ENCODE results near the gene KRT24.
"Not testable (repeated sequence)": the region's sequence is repeated elsewhere in the genome, so short reads cannot be mapped to it uniquely, and the experiment has no call there.

KRT24 gene

GRCh38 chr17:40703652-40704051, at the start of gene KRT24:
Gene KRT24, minus strand, starts transcription at chr17:40703752. Its CDS starts 59 bp downstream, at chr17:40703693.
- DNase-seq, result no peak

GRCh38 chr17:40751065-40751464, 47.5 kb upstream of the KRT24 start:
- DNase-seq, result no peak

GRCh38 chr17:40750391-40750790, 46.8 kb upstream of the KRT24 start:
- no peak for DNase-seq

DNA sequence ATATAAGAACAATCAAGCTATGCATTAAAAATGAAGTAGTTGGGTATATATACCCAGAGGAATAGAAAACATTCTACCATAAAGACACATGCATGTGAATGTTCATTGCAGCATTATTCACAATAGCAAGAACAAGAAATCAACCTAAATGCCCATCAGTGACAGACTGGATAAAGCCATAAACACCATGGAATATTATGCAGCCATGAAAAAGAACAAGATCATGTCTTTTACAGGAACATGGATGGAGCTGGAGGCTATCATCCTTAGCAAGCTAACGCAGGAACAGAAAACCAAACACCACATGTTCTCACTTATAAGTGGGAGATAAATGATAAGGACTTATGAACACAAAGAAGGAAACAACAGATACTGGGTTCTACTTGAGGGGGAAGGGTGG, 45.1 kb upstream of the KRT24 start:
- not testable (repeated sequence) for DNase-seq

GRCh38 chr17:40738553-40738952, 35.0 kb upstream of the KRT24 start:
- no peak for DNase-seq

DNA sequence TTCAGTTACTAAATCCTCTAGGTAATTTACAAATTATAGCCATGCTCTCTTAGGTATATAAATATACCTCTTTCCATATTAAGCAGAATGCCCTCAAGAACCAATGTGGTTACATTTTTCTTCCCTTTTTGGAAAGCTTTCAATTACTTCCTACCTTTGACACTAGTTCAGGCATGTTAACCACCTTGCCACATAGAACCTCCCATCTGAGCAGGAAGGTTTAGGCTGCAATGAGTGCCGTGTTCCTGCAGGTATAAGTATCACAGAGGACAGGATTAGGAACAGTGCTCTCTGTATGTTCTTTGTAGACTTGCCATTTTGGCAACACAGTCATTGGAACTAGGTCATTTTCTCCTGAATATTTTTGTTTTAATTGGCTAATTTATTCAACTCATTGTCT, 31.5 kb upstream of the KRT24 start:
- no peak for DNase-seq

GRCh38 chr17:40734018-40734417, 30.5 kb upstream of the KRT24 start:
- no peak for DNase-seq

DNA sequence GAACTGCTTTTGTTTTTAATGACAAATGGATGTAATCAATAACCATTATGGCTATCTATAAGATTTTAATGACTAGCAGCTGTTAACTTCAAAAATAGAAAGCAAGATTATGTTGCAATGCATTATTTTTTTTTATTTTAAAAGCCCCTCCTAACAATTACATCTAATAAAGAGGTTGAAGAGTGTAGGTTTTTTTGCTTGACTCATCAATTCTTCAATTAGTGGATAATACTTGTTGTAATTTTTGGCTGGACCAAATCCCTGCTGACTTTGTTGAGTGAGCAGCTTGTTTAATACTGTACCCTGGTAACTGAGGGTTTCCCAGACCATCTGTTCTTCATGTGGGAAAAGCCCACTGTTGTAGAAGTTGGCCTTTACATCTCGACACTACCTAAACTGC, 27.4 kb upstream of the KRT24 start:
- DNase-seq, result no peak

GRCh38 chr17:40727447-40728231, 24.1 kb upstream of the KRT24 start:
- no peak for DNase-seq

DNA sequence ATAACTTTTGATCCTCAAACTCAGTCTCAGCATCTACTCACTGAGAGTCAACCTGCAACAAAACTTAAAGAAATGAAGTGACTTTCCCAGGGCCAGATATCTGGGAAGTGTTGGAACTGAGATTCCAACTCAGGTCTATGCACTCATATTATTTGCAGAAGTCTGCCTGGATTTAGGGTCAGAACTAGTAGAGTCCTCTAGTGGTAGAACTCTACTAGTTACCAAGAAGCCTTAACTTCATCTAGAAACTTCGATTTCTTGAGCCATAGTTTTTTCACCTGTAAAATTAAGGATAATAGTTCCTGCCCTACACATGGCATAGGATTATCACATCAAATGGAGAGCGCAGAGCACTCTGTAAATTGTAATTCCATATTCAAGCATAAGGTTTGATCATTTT, 23.4 kb upstream of the KRT24 start:
- no peak for DNase-seq

GRCh38 chr17:40724656-40725055, 21.1 kb upstream of the KRT24 start:
- DNase-seq, result no peak

DNA sequence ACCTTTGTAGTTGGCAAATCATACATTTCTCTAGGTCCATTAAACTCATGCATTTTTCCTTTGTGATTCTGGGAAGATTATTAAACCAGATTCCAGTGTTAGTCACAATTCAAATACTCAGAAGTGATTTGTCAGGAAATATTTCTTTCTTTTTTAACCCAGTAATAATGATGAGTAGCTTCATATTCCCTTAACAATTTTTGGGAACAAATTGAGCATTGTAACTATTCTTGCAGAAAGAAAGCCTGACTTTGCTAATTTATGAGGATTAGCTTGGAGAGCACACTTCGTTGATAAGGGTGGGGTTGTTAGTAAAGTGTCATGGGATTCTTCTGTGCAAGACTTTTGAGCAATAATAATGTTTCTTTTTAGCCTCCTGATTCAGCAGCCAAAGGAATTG, 18.7 kb upstream of the KRT24 start:
- DNase-seq, result no peak

DNA sequence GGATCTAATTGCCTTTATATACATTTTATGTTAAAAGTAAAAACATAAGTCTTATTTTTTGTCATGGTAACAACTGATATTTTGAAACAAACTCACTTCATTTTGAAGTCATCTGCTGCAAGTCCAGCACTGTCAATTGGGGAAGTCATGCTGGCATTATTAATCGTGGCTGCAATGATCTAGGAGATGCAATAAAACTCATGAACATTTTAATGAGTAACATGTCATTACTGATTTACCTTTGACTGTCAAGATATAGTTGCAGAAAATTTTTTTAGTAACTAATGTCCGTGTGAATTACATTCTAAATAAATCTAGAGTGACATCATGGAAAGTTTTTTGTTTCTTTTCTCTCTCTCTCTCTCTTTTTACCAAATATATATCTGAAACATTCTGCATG, 17.3 kb upstream of the KRT24 start:
- no peak for DNase-seq

GRCh38 chr17:40718930-40719329, 15.4 kb upstream of the KRT24 start:
- no peak for DNase-seq

GRCh38 chr17:40717776-40718175, 14.2 kb upstream of the KRT24 start:
- no peak for DNase-seq

- DNase-seq, result no peak
These were observed 10.9 kb upstream of the KRT24 start for GRCh38 chr17:40714473-40714872.

DNA sequence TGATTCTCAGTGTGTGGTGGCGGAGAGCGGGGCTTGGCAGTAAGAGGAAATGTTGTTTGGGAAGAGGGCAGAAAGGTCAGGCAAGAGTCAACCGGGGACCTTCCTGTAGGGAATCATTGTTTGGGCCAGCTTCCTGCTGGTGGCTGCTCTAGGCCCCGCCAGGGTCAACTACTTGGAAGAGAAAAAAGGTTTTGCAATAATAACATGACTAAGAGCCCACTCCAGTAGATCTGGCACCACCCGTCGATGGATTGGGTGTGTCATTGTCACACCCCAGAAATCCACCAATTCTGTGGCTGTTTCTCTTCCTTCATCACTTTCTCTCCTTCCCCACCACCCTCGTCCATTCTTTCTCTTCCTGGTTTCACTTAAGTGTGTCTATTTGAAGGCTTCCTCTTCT, 4.2 kb upstream of the KRT24 start:
- peak; percentile 10 to 11 for DNase-seq

GRCh38 chr17:40705584-40705983, 2.0 kb upstream of the KRT24 start:
- no peak for DNase-seq

DNA sequence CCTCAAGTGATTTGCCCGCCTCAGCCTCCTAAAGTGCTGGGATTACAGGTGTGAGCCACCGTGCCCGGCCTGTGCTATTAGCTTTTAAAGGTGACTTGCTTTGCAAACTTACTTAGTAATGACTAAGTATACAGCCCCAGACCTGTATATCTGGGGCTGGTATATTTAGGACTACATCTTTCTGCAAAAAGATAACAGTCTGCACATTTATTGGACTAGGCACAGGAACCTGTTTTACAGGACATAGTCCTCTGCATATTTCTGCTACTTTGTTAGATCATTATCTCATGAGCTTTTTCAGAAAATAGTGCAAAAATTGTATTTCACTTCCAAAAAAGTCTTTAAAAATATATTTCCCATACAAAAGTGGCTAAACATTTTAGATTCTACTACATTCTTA, 1.3 kb downstream of the KRT24 start:
- DNase-seq, result no peak

GRCh38 chr17:40699853-40700252, 3.7 kb downstream of the KRT24 start:
- DNase-seq, result no peak

DNA sequence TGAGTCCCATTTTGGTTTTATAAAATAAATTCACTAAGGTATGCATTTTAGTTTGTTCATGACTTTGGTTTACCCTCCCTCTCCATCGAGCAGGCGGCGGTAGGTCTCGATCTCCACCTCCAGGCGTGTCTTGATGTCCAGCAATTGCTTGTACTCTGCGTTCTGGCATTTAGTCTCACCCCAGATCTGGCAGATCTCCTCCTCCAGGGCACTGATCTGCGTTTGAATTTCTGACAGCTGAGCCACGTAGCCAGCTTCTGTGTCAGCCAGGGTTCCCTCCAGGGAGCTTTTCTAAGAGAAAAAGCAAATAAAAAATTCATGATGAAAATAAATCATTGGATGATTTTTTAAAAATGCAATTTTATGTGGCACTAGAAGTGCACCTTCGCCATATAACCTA, 4.2 kb downstream of the KRT24 start:
- no peak for DNase-seq

DNA sequence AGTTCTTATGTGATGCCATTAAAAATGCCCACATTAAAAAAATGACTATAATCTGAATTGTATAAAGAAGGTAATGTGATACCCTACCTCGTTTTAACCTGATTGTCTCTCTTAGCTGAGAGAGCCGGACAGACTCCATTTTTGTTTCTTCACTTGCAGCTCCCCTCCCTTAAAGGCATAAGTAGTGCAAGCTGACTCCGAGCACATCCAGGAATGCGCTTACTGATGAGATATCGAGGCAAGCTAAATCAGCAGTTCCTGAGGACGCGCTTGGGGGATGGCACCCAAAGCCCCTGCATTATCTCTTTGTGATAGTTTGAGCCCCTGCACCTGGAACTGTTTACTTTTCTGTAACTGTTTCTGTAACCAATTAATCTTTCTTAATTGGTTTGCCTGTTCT, 6.3 kb downstream of the KRT24 start:
- no peak for DNase-seq

- no peak for DNase-seq
These were observed 6.9 kb downstream of the KRT24 start for GRCh38 chr17:40696651-40697072.

DNA sequence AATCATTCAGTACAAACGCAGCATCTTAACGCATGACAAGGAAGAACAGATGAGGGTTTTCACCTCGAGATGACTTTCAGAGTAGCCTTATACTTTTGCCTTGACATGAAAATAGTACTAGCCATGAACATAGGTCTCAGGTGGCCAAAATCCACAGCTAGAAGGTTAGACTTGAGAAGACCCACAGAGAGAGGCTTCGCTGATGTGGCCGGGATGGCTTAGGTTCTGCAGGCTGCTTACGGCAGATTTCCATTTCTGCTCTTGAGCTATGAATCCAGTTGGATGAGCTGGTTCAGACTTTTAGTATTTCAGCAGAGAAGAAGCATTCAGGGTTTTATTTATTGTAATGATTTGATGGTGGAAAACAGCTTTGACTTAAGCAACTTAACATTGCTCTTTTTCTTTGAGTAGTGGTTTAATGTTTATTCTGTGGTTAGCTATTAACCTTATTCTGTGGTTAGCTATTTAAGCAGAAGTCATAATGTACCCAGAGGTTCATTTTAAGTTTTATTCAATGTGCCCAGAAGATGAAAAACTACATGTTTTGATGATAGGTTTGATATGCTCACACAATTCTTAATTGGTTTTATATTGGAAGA, 7.6 kb downstream of the KRT24 start:
- no peak for DNase-seq

DNA sequence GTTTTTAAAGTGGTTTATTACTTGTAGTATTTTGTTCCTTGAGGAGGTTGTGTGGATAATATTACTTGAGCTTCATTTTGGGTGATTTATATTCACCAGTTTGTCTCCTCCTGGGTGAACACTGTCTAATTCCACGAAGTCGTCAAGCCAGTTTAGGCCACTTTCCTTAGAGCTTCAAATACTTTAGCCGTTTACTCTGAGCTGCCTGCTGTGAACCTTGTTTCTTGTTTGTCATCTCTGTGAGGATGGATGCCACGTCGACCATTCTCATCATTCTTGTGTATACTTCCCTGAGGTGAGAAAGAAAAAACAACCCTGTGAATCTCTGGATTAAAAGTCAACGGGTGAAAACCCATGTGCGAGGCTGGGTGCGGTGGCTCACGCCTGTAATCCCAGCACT, 9.0 kb downstream of the KRT24 start:
- no peak for DNase-seq

Data from inflammatory macrophage treated with lipopolysaccharide for 1 hour (primary cell).